Cardiac muscle cell (in vitro differentiated cells and primary cell): ENCODE data around the gene CTSD. TPM values are rescaled to one million over a fixed set of nuclear protein-coding genes. Genes with fewer than 3 reads are reported as not detected.

ENCODE experiments used
- DNase-seq, 2 donors: peaks; one replicate each; pipeline versions ENCODE4 v3.0.0 to v3.0.0-alpha.2; 2010 to 2017; ENCODE audit warnings: low read depth in 1 of 2, low spot score in 1 of 2
- H3K27ac ChIP-seq: fragments of 200-600 bp; sonication (generic); 2 replicates; pipeline ENCODE4 v1.5.1; 2016
- H3K27me3 ChIP-seq: fragments of 200-600 bp; sonication (generic); 2 replicates; pipeline ENCODE4 v1.6.0; 2016; ENCODE audit warnings: control low read depth
- H3K36me3 ChIP-seq: fragments of 200-600 bp; sonication (generic); 2 replicates; pipeline ENCODE4 v1.5.1; 2016; ENCODE audit warnings: control low read depth
- H3K4me1 ChIP-seq: fragments of 200-600 bp; sonication (generic); 2 replicates; pipeline ENCODE4 v1.8.1; 2017; ENCODE audit warnings: low read depth, mild to moderate bottlenecking, mixed run types
- H3K4me3 ChIP-seq: fragments of 200-600 bp; sonication (generic); 2 replicates; pipeline ENCODE4 v1.5.1; 2016; ENCODE audit warnings: mild to moderate bottlenecking
- H3K9me3 ChIP-seq: fragments of 200-600 bp; sonication (generic); 2 replicates; pipeline ENCODE4 v1.5.1; 2017; ENCODE audit warnings: low read depth, mild to moderate bottlenecking, control low read depth
- CTCF ChIP-seq: IDR thresholded peaks from 2 replicates; pipeline ENCODE4 v1.5.1; 2012; ENCODE audit warnings: low read depth, mild to moderate bottlenecking, low read length
- polyA plus RNA-seq: library from polyadenylated mRNA; unstranded; fragments of >200 nt; fragmentation: Nextera tagmentation; extraction: Ambion mirVana; gene quantifications from 2 replicates; pipeline ENCODE4 v1.2.1, GENCODE V29; 2016
- total RNA-seq: library from RNA; depleted of rRNA; stranded (reverse); fragments of >200 nt; gene quantifications from 2 replicates; pipeline ENCODE4 v1.2.3, GENCODE V29; 2016

CTSD gene
- total and polyA plus RNA-seq, 2 experiments from 2014 or later = 221 to 258 TPM

- no peaks in the 10 kb centered on the region for H3K27me3 ChIP-seq
- no peak for TF ChIP-seq CTCF
- no peaks in the 10 kb centered on the region for H3K36me3 ChIP-seq
- peak overlapping the region; percentile 82 for H3K4me3 ChIP-seq
- H3K4me1 ChIP-seq = peaks cover 10% of the 10 kb centered on the region
- no peaks in the 10 kb centered on the region for H3K9me3 ChIP-seq
- DNase-seq = peak in 1 of 2 donors; percentile 56
- H3K27ac ChIP-seq = no peak overlapping the region
Measured at GRCh38 chr11:1762537-1763302, 1.0 kb downstream of the CTSD start.

GRCh38 chr11:1761857-1762536, 1.7 kb downstream of the CTSD start:
- no peak for TF ChIP-seq CTCF
- no peak for DNase-seq
- H3K4me1 ChIP-seq = peaks cover 10% of the 10 kb centered on the region
- H3K9me3 ChIP-seq = no peaks in the 10 kb centered on the region
- no peaks in the 10 kb centered on the region for H3K27me3 ChIP-seq
- no peak overlapping the region for H3K4me3 ChIP-seq
- H3K36me3 ChIP-seq = no peaks in the 10 kb centered on the region
- H3K27ac ChIP-seq = no peak overlapping the region

DNA sequence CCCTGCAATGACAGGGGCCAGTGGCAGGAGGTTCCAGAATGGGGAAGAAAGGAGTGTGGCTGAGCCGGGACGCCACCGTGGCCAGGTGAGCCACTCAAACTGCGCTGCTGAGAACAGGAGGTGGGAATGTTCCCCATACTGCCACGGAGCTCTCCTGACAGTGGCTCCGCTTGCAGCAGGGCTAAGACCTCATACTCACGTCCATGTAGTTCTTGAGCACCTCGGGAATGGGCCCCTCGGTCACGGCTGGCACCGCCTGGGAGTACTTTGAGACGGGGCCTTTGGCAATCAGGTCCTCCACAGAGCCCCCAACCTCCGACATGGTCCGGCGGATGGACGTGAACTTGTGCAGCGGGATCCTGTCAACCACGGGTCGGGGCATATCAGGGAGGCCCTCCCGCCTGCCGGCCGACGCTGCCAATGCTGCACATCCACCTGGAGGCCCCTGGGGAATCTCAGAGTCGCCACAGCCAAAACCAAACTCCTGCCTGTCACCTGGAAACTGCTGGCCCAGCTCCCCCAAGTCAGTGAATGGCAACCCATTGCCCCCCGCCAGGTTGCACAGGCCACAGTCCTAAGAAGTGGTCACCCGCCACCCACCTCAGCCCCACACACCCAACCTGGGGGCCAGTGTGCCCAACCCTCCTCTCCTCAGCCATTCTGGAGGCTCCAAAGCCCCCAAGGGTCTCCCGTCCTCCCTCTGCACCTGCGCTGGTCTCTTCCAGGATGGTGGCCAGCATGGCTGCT, 2.4 kb downstream of the CTSD start:
- H3K9me3 ChIP-seq = no peaks in the 10 kb centered on the region
- peaks cover 11% of the 10 kb centered on the region for H3K4me1 ChIP-seq
- no peaks in the 10 kb centered on the region for H3K36me3 ChIP-seq
- H3K4me3 ChIP-seq = no peak overlapping the region
- no peak for TF ChIP-seq CTCF
- no peaks in the 10 kb centered on the region for H3K27me3 ChIP-seq
- no peak overlapping the region for H3K27ac ChIP-seq
- no peak for DNase-seq

- TF ChIP-seq CTCF = no peak
- Histone ChIP-seq H3K4me1 (peaks cover 16% of the 10 kb centered on the region), H3K27me3 (no peaks in the 10 kb centered on the region), H3K36me3 (no peaks in the 10 kb centered on the region), H3K27ac (peak overlapping the region; percentile 34), H3K9me3 (no peaks in the 10 kb centered on the region), H3K4me3 (no peak overlapping the region)
- peak; percentile 25 to 70 for DNase-seq
Measured at GRCh38 chr11:1760351-1761109, 3.2 kb downstream of the CTSD start.

- Histone ChIP-seq H3K4me1 (peaks cover 16% of the 10 kb centered on the region), H3K36me3 (no peaks in the 10 kb centered on the region)
Measured at GRCh38 chr11:1759851-1760220, 3.9 kb downstream of the CTSD start.

More at GRCh38 chr11:1759851-1760220, 3.9 kb downstream of the CTSD start:
- H3K27ac ChIP-seq = no peak overlapping the region
- TF ChIP-seq CTCF = no peak
- no peak overlapping the region for H3K4me3 ChIP-seq
- DNase-seq = no peak
- no peaks in the 10 kb centered on the region for H3K9me3 ChIP-seq
- H3K27me3 ChIP-seq = no peaks in the 10 kb centered on the region
